ENCODE results near the gene CCN2.

Gene CCN2

GRCh38 chr6:131992557-131992956, 41.4 kb upstream of the CCN2 start:
- H3K4me3 ChIP-seq (ENCODE audit: control insufficient read depth, low read depth, low read length) = no peak overlapping the region
- DNase-seq (ENCODE audit: low read depth) = no peak
- no peak for TF ChIP-seq CTCF (IDR thresholded peaks at IDR 0.05; ENCODE audit: control insufficient read depth, insufficient read depth, low read depth, low read length, missing control alignments)

GRCh38 chr6:131989036-131989435, 37.9 kb upstream of the CCN2 start:
- no peak for DNase-seq (ENCODE audit: low read depth)
- TF ChIP-seq CTCF (IDR thresholded peaks at IDR 0.05; ENCODE audit: control insufficient read depth, insufficient read depth, low read depth, low read length, missing control alignments) = no peak
- no peak overlapping the region for H3K4me3 ChIP-seq (ENCODE audit: control insufficient read depth, low read depth, low read length)

DNA sequence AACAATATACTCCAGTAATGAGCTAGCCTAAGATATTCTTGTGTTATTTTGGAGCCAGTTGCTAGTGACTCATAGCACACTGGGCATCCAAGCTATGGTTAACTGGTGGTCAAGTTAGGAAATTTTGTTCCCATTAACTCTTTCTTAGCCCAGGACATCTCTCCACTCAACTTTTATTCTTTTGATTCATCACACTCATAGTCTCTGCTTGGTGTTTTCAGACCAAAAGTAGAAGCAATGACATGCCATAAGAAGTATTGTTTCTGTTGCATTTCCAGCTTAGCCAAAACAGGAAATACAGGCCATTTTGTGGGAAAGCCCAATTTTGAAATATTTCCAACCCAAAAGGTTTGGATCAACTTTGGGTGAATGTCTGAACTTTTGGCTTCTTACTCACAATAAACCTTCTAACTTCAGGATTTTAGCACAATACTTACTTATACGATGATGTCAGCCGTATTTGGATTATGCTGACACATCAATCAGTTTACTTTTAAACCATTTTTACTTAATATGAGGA, 31.6 kb upstream of the CCN2 start:
- DNase-seq (ENCODE audit: low read depth) = peak; percentile 66
- H3K4me3 ChIP-seq (ENCODE audit: control insufficient read depth, low read depth, low read length) = no peak overlapping the region
- TF ChIP-seq CTCF (IDR thresholded peaks at IDR 0.05; ENCODE audit: control insufficient read depth, insufficient read depth, low read depth, low read length, missing control alignments) = no peak

GRCh38 chr6:131981624-131981978, 30.4 kb upstream of the CCN2 start:
- no peak overlapping the region for H3K4me3 ChIP-seq (ENCODE audit: control insufficient read depth, low read depth, low read length)
- no peak for TF ChIP-seq CTCF (IDR thresholded peaks at IDR 0.05; ENCODE audit: control insufficient read depth, insufficient read depth, low read depth, low read length, missing control alignments)
- no peak for DNase-seq (ENCODE audit: low read depth)

GRCh38 chr6:131980791-131981623, 29.8 kb upstream of the CCN2 start:
- DNase-seq (ENCODE audit: low read depth) = no peak
- no peak overlapping the region for H3K4me3 ChIP-seq (ENCODE audit: control insufficient read depth, low read depth, low read length)
- no peak for TF ChIP-seq CTCF (IDR thresholded peaks at IDR 0.05; ENCODE audit: control insufficient read depth, insufficient read depth, low read depth, low read length, missing control alignments)

DNA sequence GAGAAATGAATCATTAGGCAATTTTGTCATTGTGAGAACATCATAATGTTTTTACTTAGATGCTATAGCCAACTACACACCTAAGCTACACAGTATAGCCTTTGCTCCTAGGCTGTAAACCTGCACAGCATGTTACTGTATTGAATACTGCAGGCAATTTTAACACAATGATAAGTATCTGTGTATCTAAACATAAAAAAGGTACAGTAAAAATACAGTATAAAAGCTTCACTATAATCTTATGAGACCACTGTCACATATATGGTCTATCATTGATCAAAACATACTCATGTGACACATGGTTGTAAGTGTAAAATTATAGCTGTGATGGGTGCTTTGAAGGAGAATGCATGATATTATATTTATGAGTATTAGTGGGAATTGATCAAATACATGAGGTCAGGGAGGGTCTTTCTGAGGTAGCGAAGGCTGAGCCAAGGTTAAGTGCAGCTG, 29.2 kb upstream of the CCN2 start:
- no peak for DNase-seq (ENCODE audit: low read depth)
- H3K4me3 ChIP-seq (ENCODE audit: control insufficient read depth, low read depth, low read length) = no peak overlapping the region
- TF ChIP-seq CTCF (IDR thresholded peaks at IDR 0.05; ENCODE audit: control insufficient read depth, insufficient read depth, low read depth, low read length, missing control alignments) = no peak

Data from AG09309 (cell line).